A549 (cell line): ENCODE measurements around the gene CABP2. TPM values are rescaled to one million over a fixed set of nuclear protein-coding genes. Genes with fewer than 3 reads are reported as not detected.

Experiments used
- ATAC-seq, 2 experiments: fragments of 200-7000 bp in 1 of 2; fragments of >200 bp in 1 of 2; cut with Nextera tagmentation in 1 of 2; cut with Tn5 transposase in 1 of 2; 3 replicates each; pipeline versions ENCODE4 v1.8.0 to v1.9.1; 2018 to 2020; ENCODE audit warnings: mild to moderate bottlenecking in 1 of 2, moderate library complexity in 1 of 2
- CTCF ChIA-PET: fragments of 300-600 bp; sonication (Branson Sonifier 250); formaldehyde crosslinking; extraction: SDS; loops from one replicate; lab custom pipeline; 2021; ENCODE audit warnings: antibody characterized with exemption, inconsistent platforms; lab: Yijun Ruan, JAX
- POLR2A ChIA-PET: fragments of 350-600 bp; formaldehyde crosslinking; extraction: SDS; loops from one replicate; lab custom pipeline; 2021; ENCODE audit warnings: antibody characterized with exemption, inconsistent platforms; lab: Yijun Ruan, JAX
- DNase-seq, 2 experiments: peaks; one replicate each; pipeline versions ENCODE4 v3.0.0 to v3.0.0-alpha.2; 2011 to 2016; ENCODE audit warnings: low read depth in 1 of 2, low spot score in 1 of 2
- FAIRE-seq: peaks from 2 replicates; lab custom pipeline; 2011; peaks lifted over from hg19 to GRCh38; lab: Jason Lieb, UNC
- H3K27ac ChIP-seq, 2 experiments: fragments of >200 bp; sonication (Bioruptor Twin); formaldehyde crosslinking; 3 replicates each; pipeline ENCODE4 v1.5.1; 2016 to 2017
- H3K4me1 ChIP-seq: fragments of >200 bp; sonication (Bioruptor Twin); formaldehyde crosslinking; 3 replicates; pipeline ENCODE4 v1.6.1; 2016
- H3K4me2 ChIP-seq: fragments of >200 bp; sonication (Bioruptor Twin); formaldehyde crosslinking; 3 replicates; pipeline ENCODE4 v1.6.1; 2016
- H3K4me3 ChIP-seq: fragments of >200 bp; sonication (Bioruptor Twin); formaldehyde crosslinking; 3 replicates; pipeline ENCODE4 v1.5.1; 2016
- H3K9me3 ChIP-seq: fragments of >200 bp; sonication (Bioruptor Twin); formaldehyde crosslinking; 3 replicates; pipeline ENCODE4 v1.6.1; 2016
- BHLHE40 ChIP-seq: IDR thresholded peaks from 2 replicates; pipeline ENCODE4 v1.6.1; 2012; ENCODE audit warnings: low read depth, low read length, inconsistent platforms
- CEBPB ChIP-seq, 2 experiments: fragments of >200 bp in 1 of 2; sonication (Bioruptor Twin) in 1 of 2; formaldehyde crosslinking in 1 of 2; IDR thresholded peaks; 2 replicates each; pipeline ENCODE4 v1.6.1; 2012 to 2016
- CHD2 ChIP-seq: fragments of 150-350 bp; IDR thresholded peaks from 2 replicates; pipeline ENCODE4 v1.6.1; 2014; ENCODE audit warnings: low read length; ENCODE audit not compliant: partially characterized antibody
- E2F6 ChIP-seq: IDR thresholded peaks from 2 replicates; pipeline ENCODE4 v1.6.1; 2012; ENCODE audit warnings: low read depth, borderline replicate concordance
- EHF ChIP-seq: fragments of 250-450 bp; sonication (Bioruptor Pico); IDR thresholded peaks from 2 replicates; pipeline ENCODE4 v1.5.0; 2020; ENCODE audit warnings: mild to moderate bottlenecking
- ELK1 ChIP-seq: fragments of 150-350 bp; IDR thresholded peaks from 2 replicates; pipeline ENCODE4 v1.6.1; 2014; ENCODE audit warnings: low read depth, mild to moderate bottlenecking, low read length
- ESRRA ChIP-seq: fragments of 150-350 bp; IDR thresholded peaks from 2 replicates; pipeline ENCODE4 v1.6.1; 2014; ENCODE audit warnings: mild to moderate bottlenecking, low read length, borderline replicate concordance
- FOSL2 ChIP-seq, 2 experiments: fragments of 450-650 bp in 1 of 2; fragments of >200 bp in 1 of 2; sonication (Bioruptor Twin) in 1 of 2; formaldehyde crosslinking; IDR thresholded peaks; 2 replicates each; pipeline versions ENCODE4 v1.5.0 to v1.6.1; 2016 to 2020; ENCODE audit warnings: mild to moderate bottlenecking in 1 of 2, moderate library complexity in 1 of 2
- HDAC2 ChIP-seq: fragments of 200-600 bp; sonication (generic); IDR thresholded peaks from 2 replicates; pipeline ENCODE4 v1.6.1; 2016
- HES2 ChIP-seq: fragments of >200 bp; sonication (Bioruptor Twin); formaldehyde crosslinking; IDR thresholded peaks from 2 replicates; pipeline ENCODE4 v1.6.1; 2016
- HEYL ChIP-seq: fragments of 250-450 bp; sonication (Bioruptor Pico); IDR thresholded peaks from 2 replicates; pipeline ENCODE4 v1.8.0; 2021; ENCODE audit warnings: mild to moderate bottlenecking, moderate library complexity
- HMGXB4 ChIP-seq: fragments of 250-450 bp; sonication (Bioruptor Pico); IDR thresholded peaks from 2 replicates; pipeline ENCODE4 v1.5.0; 2021; ENCODE audit warnings: mild to moderate bottlenecking, moderate library complexity, borderline replicate concordance
- HOXB5 ChIP-seq: fragments of 250-450 bp; sonication (Bioruptor Pico); IDR thresholded peaks from 2 replicates; pipeline ENCODE4 v1.5.0; 2020; ENCODE audit warnings: mild to moderate bottlenecking, moderate library complexity
- KDM5A ChIP-seq: fragments of 200-600 bp; sonication (generic); IDR thresholded peaks from 2 replicates; pipeline ENCODE4 v1.6.1; 2016; ENCODE audit warnings: antibody characterized with exemption, mild to moderate bottlenecking
- MAFK ChIP-seq: fragments of 450-650 bp; IDR thresholded peaks from 2 replicates; pipeline ENCODE4 v1.6.1; 2014; ENCODE audit not compliant: partially characterized antibody
- MAZ ChIP-seq: fragments of 150-350 bp; IDR thresholded peaks from 2 replicates; pipeline ENCODE4 v1.6.1; 2014; ENCODE audit warnings: antibody characterized with exemption, low read depth, low read length, borderline replicate concordance
- MYC ChIP-seq: IDR thresholded peaks from 2 replicates; pipeline ENCODE4 v1.6.1; 2012; ENCODE audit warnings: mild to moderate bottlenecking, inconsistent platforms, low read length, improper control_type of control experiment, borderline replicate concordance
- NPAS2 ChIP-seq: fragments of 250-450 bp; sonication (Bioruptor Pico); IDR thresholded peaks from 2 replicates; pipeline ENCODE4 v1.8.0; 2022; ENCODE audit warnings: mild to moderate bottlenecking, moderate library complexity, borderline replicate concordance
- NR3C1 ChIP-seq: fragments of >200 bp; sonication (Bioruptor Twin); formaldehyde crosslinking; IDR thresholded peaks from 3 replicates; pipeline ENCODE4 v1.6.1; 2017
- PBX3 ChIP-seq: IDR thresholded peaks from 2 replicates; pipeline ENCODE4 v1.6.1; 2012
- PHF8 ChIP-seq: fragments of 200-600 bp; sonication (generic); IDR thresholded peaks from 2 replicates; pipeline ENCODE4 v1.6.1; 2016; ENCODE audit warnings: low read depth, mild to moderate bottlenecking, antibody characterized with exemption, moderate library complexity, borderline replicate concordance
- POLR2A ChIP-seq: IDR thresholded peaks from 2 replicates; pipeline ENCODE4 v1.6.1; 2012; ENCODE audit warnings: mild to moderate bottlenecking, low read length
- RFX5 ChIP-seq: fragments of 450-650 bp; IDR thresholded peaks from 2 replicates; pipeline ENCODE4 v1.7.1; 2014; ENCODE audit warnings: antibody characterized with exemption, mild to moderate bottlenecking, moderate library complexity
- SREBF2 ChIP-seq: fragments of 450-650 bp; IDR thresholded peaks from 2 replicates; pipeline ENCODE4 v1.6.1; 2014; ENCODE audit warnings: mild to moderate bottlenecking, moderate library complexity
- TP53 ChIP-seq: fragments of 250-450 bp; sonication (Bioruptor Pico); IDR thresholded peaks from 2 replicates; pipeline ENCODE4 v1.5.0; 2021; ENCODE audit warnings: mild to moderate bottlenecking, moderate library complexity
- USF2 ChIP-seq: fragments of 450-650 bp; IDR thresholded peaks from 2 replicates; pipeline ENCODE4 v1.6.1; 2014; ENCODE audit warnings: antibody characterized with exemption
- ZC3H11A ChIP-seq: fragments of 450-650 bp; IDR thresholded peaks from 2 replicates; pipeline ENCODE4 v1.6.1; 2014; ENCODE audit warnings: antibody characterized with exemption, mild to moderate bottlenecking
- ZFP36 ChIP-seq: fragments of 450-650 bp; IDR thresholded peaks from 2 replicates; pipeline ENCODE4 v1.6.1; 2014; ENCODE audit warnings: borderline replicate concordance; ENCODE audit not compliant: partially characterized antibody
- whole genome bisulfite sequencing: methylation state at CpG from one replicate; pipeline ENCODE4 v1.1.6; 2017; ENCODE audit errors: missing lambda C conversion rate; 5-methylcytosine and 5-hydroxymethylcytosine counted together
- polyA plus RNA-seq, 4 experiments: library from polyadenylated mRNA; depleted of rRNA in 3 of 4; stranded (reverse); fragments of >200 nt; fragmentation: RNase III in 1 of 4; extraction: RNeasy Plus Mini Kit Qiagen cat#74134 plus additional on column Dnase treatment in 1 of 4; gene quantifications; 2 replicates in 3 of 4; 3 replicates in 1 of 4; pipeline ENCODE4 v1.2.3, GENCODE V29; 2011 to 2017

Gene CABP2
- polyA plus RNA-seq, 2 of the 4 experiments (the other 2 are of a cell fraction): not detected

GRCh38 chr11:67522338-67522737, 908 bp downstream of the CABP2 start:
- Histone ChIP-seq H3K27ac (no peak overlapping the region), H3K4me1 (no peaks in the 10 kb centered on the region), H3K4me3 (no peak overlapping the region), H3K4me2 (no peak overlapping the region), H3K9me3 (no peaks in the 10 kb centered on the region)
- TF ChIP-seq NR3C1 (no peak), POLR2A (no peak), HES2 (no peak), CHD2 (no peak), KDM5A (no peak), HMGXB4 (CRISPR knock-in tag) (no peak), E2F6 (no peak), ELK1 (no peak), MAZ (no peak), FOSL2 (IDR thresholded peaks at IDR 0.05) (no peak), FOSL2 (CRISPR knock-in tag; IDR thresholded peaks at IDR 0.05) (no peak), USF2 (no peak), PBX3 (no peak), ZC3H11A (no peak)
- 81% methylated on average over 15 of the region's 15 CpGs for WGBS
- no peak for FAIRE-seq
- POLR2A ChIA-PET: no interaction called here
- DNase-seq: no peak
- CTCF ChIA-PET: interaction anchor here (0.9 kb wide), 1 partner anchor 50 kb away, joined by 3 read pairs; no protein-coding TSS in a partner anchor
- no peak for ATAC-seq

GRCh38 chr11:67521924-67522323, 1.3 kb downstream of the CABP2 start:
- CTCF ChIA-PET: interaction anchor here (0.6 to 1.3 kb wide), 5 partner anchors 50 to 762 kb away, joined by 3 read pairs; partner anchors contain the start of gene GSTP1
- no peak for ATAC-seq

More at GRCh38 chr11:67521924-67522323, 1.3 kb downstream of the CABP2 start:
- DNase-seq (no peak), FAIRE-seq (no peak)
- no peak overlapping the region for H3K27ac ChIP-seq
- POLR2A ChIA-PET: no interaction called here
- WGBS: 78% methylated on average over 10 of the region's 10 CpGs
- H3K4me3 ChIP-seq: no peak overlapping the region
- H3K4me1 ChIP-seq: no peaks in the 10 kb centered on the region
- TF ChIP-seq ESRRA (no peak), PHF8 (no peak), BHLHE40 (no peak), ZFP36 (no peak), MAZ (no peak), RFX5 (no peak), NPAS2 (CRISPR knock-in tag) (no peak), CEBPB (IDR thresholded peaks at IDR 0.05) (no peak), FOSL2 (IDR thresholded peaks at IDR 0.05) (no peak), FOSL2 (CRISPR knock-in tag; IDR thresholded peaks at IDR 0.05) (no peak), MYC (no peak), TP53 (CRISPR knock-in tag) (no peak), HOXB5 (CRISPR knock-in tag) (no peak), MAFK (no peak), ZC3H11A (no peak), HDAC2 (no peak), HEYL (CRISPR knock-in tag) (no peak), EHF (CRISPR knock-in tag) (no peak), E2F6 (no peak), SREBF2 (no peak)
- H3K9me3 ChIP-seq: no peaks in the 10 kb centered on the region
- H3K4me2 ChIP-seq: no peak overlapping the region
